ENCODE measurements around the gene NKPD1.
A peak's percentile ranks its signal among the peaks of the same experiment; 100 is the strongest.

NKPD1 gene

DNA sequence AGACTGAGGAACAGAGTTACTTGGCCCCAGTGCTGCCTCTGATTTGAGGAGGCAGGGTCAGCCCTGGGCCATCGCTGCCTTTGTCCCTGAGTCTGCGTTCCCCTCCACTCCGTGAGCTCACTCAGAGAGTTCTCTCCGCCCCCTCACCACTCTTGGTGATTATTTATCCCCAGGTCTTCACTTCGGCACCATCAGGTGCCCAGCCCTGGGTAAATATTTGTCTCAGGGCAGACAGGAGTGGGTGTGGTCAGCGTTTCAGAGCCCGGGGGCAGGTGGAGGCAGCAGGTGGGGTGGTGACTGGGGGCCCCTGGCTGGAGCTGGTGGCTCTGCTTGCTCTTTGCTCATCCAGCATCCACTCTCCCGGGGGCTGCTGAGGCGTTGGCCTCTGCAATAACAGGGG is 47.2 kb downstream of the NKPD1 start:
- DNase-seq: peak; percentile 91

DNA sequence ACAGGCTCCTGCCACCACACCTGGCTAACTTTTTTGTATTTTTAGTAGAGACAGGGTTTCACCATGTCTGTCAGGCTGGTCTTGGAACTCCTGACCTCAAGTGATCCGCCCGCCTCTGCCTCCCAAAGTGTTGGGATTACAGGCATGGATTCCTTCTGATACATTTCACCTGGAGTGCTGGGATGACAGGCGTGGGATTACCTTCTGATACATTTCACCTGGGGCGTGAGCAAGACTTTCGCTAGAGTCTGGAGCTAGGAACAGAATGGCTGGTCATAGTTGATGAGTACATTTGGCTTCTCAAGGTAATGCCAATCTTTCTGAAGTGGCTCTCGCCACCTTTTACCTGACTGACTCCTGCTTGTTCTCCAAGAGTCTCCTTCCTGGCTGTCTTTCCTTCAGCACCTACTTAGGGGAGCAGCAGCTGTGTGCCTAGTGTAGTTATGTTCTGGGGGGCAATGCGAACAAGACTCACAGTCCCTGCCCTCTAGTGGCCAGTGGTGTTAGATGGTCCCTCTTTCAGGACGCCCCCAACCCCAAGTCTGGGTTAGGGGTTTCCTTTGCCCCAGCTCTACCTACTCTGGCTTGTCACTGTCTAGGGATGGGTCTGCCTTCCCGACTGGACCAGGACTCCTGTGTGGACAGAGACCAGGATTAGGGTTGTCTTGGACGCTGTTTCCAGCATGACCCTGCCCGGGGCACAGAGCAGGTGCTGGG is 48.5 kb downstream of the NKPD1 start:
- DNase-seq: no peak

Measured in NCI-H510A (cell line).